HUES48 (cell line): ENCODE data around the gene MYNN.

Experiments
- H3K27ac ChIP-seq: one replicate; pipeline ENCODE4 v1.7.0; 2013; ENCODE audit warnings: low read depth, low read length, inconsistent platforms
- H3K27me3 ChIP-seq: 2 replicates; pipeline ENCODE4 v1.6.1; 2013; ENCODE audit warnings: mild to moderate bottlenecking, low read length; ENCODE audit not compliant: control insufficient read depth, insufficient read depth
- H3K36me3 ChIP-seq: 2 replicates; pipeline ENCODE4 v1.6.1; 2013; ENCODE audit warnings: low read length; ENCODE audit not compliant: control insufficient read depth, insufficient read depth
- H3K4me1 ChIP-seq: 2 replicates; pipeline ENCODE4 v1.6.1; 2013; ENCODE audit warnings: mild to moderate bottlenecking, low read length; ENCODE audit not compliant: control insufficient read depth, insufficient read depth
- H3K4me3 ChIP-seq: 2 replicates; pipeline ENCODE4 v1.5.1; 2013; ENCODE audit warnings: mild to moderate bottlenecking, low read depth, low read length
- H3K9ac ChIP-seq: 2 replicates; pipeline ENCODE4 v1.6.1; 2013; ENCODE audit warnings: mild to moderate bottlenecking, low read depth, low read length, moderate library complexity
- H3K9me3 ChIP-seq: 2 replicates; pipeline ENCODE4 v1.6.1; 2013; ENCODE audit warnings: low read length; ENCODE audit not compliant: control insufficient read depth, insufficient read depth

Gene MYNN

GRCh38 chr3:169813278-169813677 lies 40.1 kb downstream of the MYNN start:
- H3K27ac ChIP-seq, result no peak overlapping the region
- H3K36me3 ChIP-seq, result no peaks in the 10 kb centered on the region
- H3K4me3 ChIP-seq, result peak overlapping the region; percentile 70

GRCh38 chr3:169813757-169814517 lies 40.7 kb downstream of the MYNN start:
- peaks cover 14% of the 10 kb centered on the region for H3K27me3 ChIP-seq
- no peak overlapping the region for H3K27ac ChIP-seq
- H3K9me3 ChIP-seq, result peaks cover 4% of the 10 kb centered on the region; the same call in 1 of the 2 replicates
- no peak overlapping the region for H3K9ac ChIP-seq
- peaks cover 13% of the 10 kb centered on the region for H3K4me1 ChIP-seq
- H3K36me3 ChIP-seq, result no peaks in the 10 kb centered on the region
- no peak overlapping the region for H3K4me3 ChIP-seq

More at GRCh38 chr3:169813278-169813677, 40.1 kb downstream of the MYNN start:
- Histone ChIP-seq H3K9ac (no peak overlapping the region), H3K27me3 (peaks cover 14% of the 10 kb centered on the region), H3K9me3 (peaks cover 4% of the 10 kb centered on the region; the same call in 1 of the 2 replicates), H3K4me1 (peaks cover 13% of the 10 kb centered on the region)

GRCh38 chr3:169815590-169816150 lies 42.5 kb downstream of the MYNN start:
- Histone ChIP-seq H3K4me3 (no peak overlapping the region), H3K9me3 (peaks cover 4% of the 10 kb centered on the region; the same call in 1 of the 2 replicates), H3K27me3 (peaks cover 14% of the 10 kb centered on the region), H3K36me3 (no peaks in the 10 kb centered on the region), H3K4me1 (peaks cover 13% of the 10 kb centered on the region), H3K9ac (no peak overlapping the region), H3K27ac (no peak overlapping the region)

GRCh38 chr3:169818316-169818715 lies 45.1 kb downstream of the MYNN start:
- Histone ChIP-seq H3K4me1 (peaks cover 3% of the 10 kb centered on the region; the same call in 1 of the 2 replicates), H3K4me3 (no peak overlapping the region), H3K9me3 (peaks cover 4% of the 10 kb centered on the region; the same call in 1 of the 2 replicates), H3K27ac (no peak overlapping the region), H3K9ac (no peak overlapping the region), H3K27me3 (peaks cover 11% of the 10 kb centered on the region), H3K36me3 (no peaks in the 10 kb centered on the region)

GRCh38 chr3:169822091-169822490 lies 48.9 kb downstream of the MYNN start:
- H3K4me1 ChIP-seq, result no peaks in the 10 kb centered on the region
- H3K9me3 ChIP-seq, result no peaks in the 10 kb centered on the region
- H3K9ac ChIP-seq, result no peak overlapping the region
- H3K27me3 ChIP-seq, result no peaks in the 10 kb centered on the region
- H3K27ac ChIP-seq, result no peak overlapping the region
- H3K36me3 ChIP-seq, result no peaks in the 10 kb centered on the region
- no peak overlapping the region for H3K4me3 ChIP-seq

GRCh38 chr3:169822540-169822939 lies 49.3 kb downstream of the MYNN start:
- Histone ChIP-seq H3K9ac (no peak overlapping the region), H3K27me3 (no peaks in the 10 kb centered on the region), H3K27ac (no peak overlapping the region), H3K9me3 (no peaks in the 10 kb centered on the region), H3K36me3 (no peaks in the 10 kb centered on the region), H3K4me1 (no peaks in the 10 kb centered on the region), H3K4me3 (no peak overlapping the region)

GRCh38 chr3:169822983-169823382 lies 49.8 kb downstream of the MYNN start:
- H3K27me3 ChIP-seq, result no peaks in the 10 kb centered on the region
- no peak overlapping the region for H3K9ac ChIP-seq
- H3K27ac ChIP-seq, result no peak overlapping the region
- no peaks in the 10 kb centered on the region for H3K9me3 ChIP-seq
- no peaks in the 10 kb centered on the region for H3K36me3 ChIP-seq
- no peak overlapping the region for H3K4me3 ChIP-seq
- no peaks in the 10 kb centered on the region for H3K4me1 ChIP-seq

- Histone ChIP-seq H3K36me3 (no peaks in the 10 kb centered on the region), H3K27ac (no peak overlapping the region), H3K4me3 (no peak overlapping the region), H3K4me1 (no peaks in the 10 kb centered on the region), H3K9me3 (no peaks in the 10 kb centered on the region), H3K27me3 (no peaks in the 10 kb centered on the region), H3K9ac (no peak overlapping the region)
Observed at GRCh38 chr3:169825316-169825715, 52.1 kb downstream of the MYNN start.

GRCh38 chr3:169827712-169828111 lies 54.5 kb downstream of the MYNN start:
- no peaks in the 10 kb centered on the region for H3K4me1 ChIP-seq
- no peak overlapping the region for H3K9ac ChIP-seq
- no peaks in the 10 kb centered on the region for H3K9me3 ChIP-seq
- H3K4me3 ChIP-seq, result no peak overlapping the region
- no peak overlapping the region for H3K27ac ChIP-seq
- H3K27me3 ChIP-seq, result no peaks in the 10 kb centered on the region
- no peaks in the 10 kb centered on the region for H3K36me3 ChIP-seq

GRCh38 chr3:169835533-169835932 lies 62.3 kb downstream of the MYNN start:
- Histone ChIP-seq H3K36me3 (no peaks in the 10 kb centered on the region), H3K27ac (no peak overlapping the region), H3K4me1 (no peaks in the 10 kb centered on the region)

More at GRCh38 chr3:169835533-169835932, 62.3 kb downstream of the MYNN start:
- Histone ChIP-seq H3K9me3 (no peaks in the 10 kb centered on the region), H3K27me3 (no peaks in the 10 kb centered on the region), H3K9ac (no peak overlapping the region), H3K4me3 (no peak overlapping the region)
